Measurements from ENCODE around the gene TNFRSF19. TPM values are rescaled to one million over a fixed set of nuclear protein-coding genes. Genes with fewer than 3 reads are reported as not detected.
"Not testable (repeated sequence)": the region's sequence is repeated elsewhere in the genome, so short reads cannot be mapped to it uniquely, and the experiment has no call there.

The TNFRSF19 gene
- total and polyA plus RNA-seq, 2 of the 13 experiments (the other 11 are each of a cell fraction or from before 2014, with no cell fraction given), result 75.3 to 77.7 TPM

DNA sequence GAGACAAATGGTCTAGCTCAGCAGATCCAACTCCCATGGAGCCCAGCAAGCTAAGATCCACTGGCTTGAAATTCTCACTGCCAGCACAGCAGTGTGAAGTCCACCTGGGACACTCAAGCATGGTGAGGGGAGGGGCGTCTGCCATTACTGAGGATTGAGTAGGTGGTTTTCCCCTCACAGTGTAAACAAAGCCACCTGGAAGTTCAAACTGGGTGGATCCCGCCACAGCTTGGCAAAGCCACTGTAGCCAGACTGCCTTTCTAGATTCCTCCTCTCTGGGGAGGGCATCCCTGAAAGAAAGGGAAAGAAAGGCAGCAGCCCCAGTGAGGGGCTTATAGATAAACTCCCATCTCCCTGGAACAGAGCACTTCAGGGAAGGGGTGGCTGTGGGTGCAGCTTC lies 24.1 kb downstream of the TNFRSF19 start:
- POLR2A ChIA-PET, result interaction anchor here (1.3 to 1.4 kb wide), 3 partner anchors 15 to 60 kb away, joined by 3 to 6 read pairs (median 5); no protein-coding TSS in a partner anchor
- WGBS (ENCODE audit: low lambda C conversion rate), result 79% methylated on average over 2 of the region's 2 CpGs
- H4K20me1 ChIP-seq (ENCODE audit: insufficient read depth, low read length); BruUV-seq (replicated peaks); H3K27ac ChIP-seq (ENCODE audit: extremely low read length, insufficient read depth, low read length); H3K4me2 ChIP-seq (ENCODE audit: low read depth, low read length); H2AFZ ChIP-seq (ENCODE audit: low read length); H3K79me2 ChIP-seq (ENCODE audit: insufficient read depth, low read length); CTCF ChIA-PET (ENCODE audit: low intra/inter-chr PET ratio, low total read pairs); H3K4me3 ChIP-seq (replicated peaks in 1 of 3; ENCODE audit: insufficient read depth in 1 of 3, low read depth in 2 of 3, low read length in 3 of 3); H3K9me3 ChIP-seq (ENCODE audit: low read length); ATAC-seq; H3K27me3 ChIP-seq (ENCODE audit: control insufficient read depth in 1 of 2, insufficient read depth in 2 of 2, low read length in 2 of 2); DNase-seq (ENCODE audit: low spot score); FAIRE-seq; intact Hi-C loops (cut with micrococcal nuclease; ENCODE audit: unreplicated experiment); H3K9ac ChIP-seq (ENCODE audit: insufficient read depth, low read depth, low read length); TF ChIP-seq FOXA1, SOX6 (IDR thresholded peaks at IDR 0.05): not testable (repeated sequence)
- Histone ChIP-seq H3K4me1 (ENCODE audit: insufficient read depth, low read length) (peaks cover 42% of the 10 kb centered on the region), H3K36me3 (replicated peaks in 1 of 2; ENCODE audit: control insufficient read depth in 1 of 2, insufficient read depth in 2 of 2, low read length in 2 of 2) (peaks cover 12 to 24% of the 10 kb centered on the region in 2 experiments)
- TF ChIP-seq HOXD1 (CRISPR knock-in tag; IDR thresholded peaks at IDR 0.05) (peak; percentile 84; the same call in 1 of the 2 replicates), FOXA1 (CRISPR knock-in tag; IDR thresholded peaks at IDR 0.05) (0 out of 2 replicates have a peak, but pooled peaks have one; percentile 33), SOX6 (CRISPR knock-in tag; IDR thresholded peaks at IDR 0.05) (0 out of 2 replicates have a peak, but pooled peaks have one; percentile 14)
- TF ChIP-seq, protein P1, sequence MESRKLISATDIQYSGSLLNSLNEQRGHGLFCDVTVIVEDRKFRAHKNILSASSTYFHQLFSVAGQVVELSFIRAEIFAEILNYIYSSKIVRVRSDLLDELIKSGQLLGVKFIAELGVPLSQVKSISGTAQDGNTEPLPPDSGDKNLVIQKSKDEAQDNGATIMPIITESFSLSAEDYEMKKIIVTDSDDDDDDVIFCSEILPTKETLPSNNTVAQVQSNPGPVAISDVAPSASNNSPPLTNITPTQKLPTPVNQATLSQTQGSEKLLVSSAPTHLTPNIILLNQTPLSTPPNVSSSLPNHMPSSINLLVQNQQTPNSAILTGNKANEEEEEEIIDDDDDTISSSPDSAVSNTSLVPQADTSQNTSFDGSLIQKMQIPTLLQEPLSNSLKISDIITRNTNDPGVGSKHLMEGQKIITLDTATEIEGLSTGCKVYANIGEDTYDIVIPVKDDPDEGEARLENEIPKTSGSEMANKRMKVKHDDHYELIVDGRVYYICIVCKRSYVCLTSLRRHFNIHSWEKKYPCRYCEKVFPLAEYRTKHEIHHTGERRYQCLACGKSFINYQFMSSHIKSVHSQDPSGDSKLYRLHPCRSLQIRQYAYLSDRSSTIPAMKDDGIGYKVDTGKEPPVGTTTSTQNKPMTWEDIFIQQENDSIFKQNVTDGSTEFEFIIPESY (CRISPR knock-in tag; IDR thresholded peaks at IDR 0.05), result peak; percentile 53; the same call in 1 of the 2 replicates
- in situ Hi-C loops (cut with HindIII; ENCODE audit: extremely low pct_ligation_motif_present, low pct_unique_long_range_greater_than_20kb), result loop anchor here (25.0 kb wide), 1 partner anchor 293 kb away; the partner anchor contains the start of genes C1QTNF9B and MIPEP

DNA sequence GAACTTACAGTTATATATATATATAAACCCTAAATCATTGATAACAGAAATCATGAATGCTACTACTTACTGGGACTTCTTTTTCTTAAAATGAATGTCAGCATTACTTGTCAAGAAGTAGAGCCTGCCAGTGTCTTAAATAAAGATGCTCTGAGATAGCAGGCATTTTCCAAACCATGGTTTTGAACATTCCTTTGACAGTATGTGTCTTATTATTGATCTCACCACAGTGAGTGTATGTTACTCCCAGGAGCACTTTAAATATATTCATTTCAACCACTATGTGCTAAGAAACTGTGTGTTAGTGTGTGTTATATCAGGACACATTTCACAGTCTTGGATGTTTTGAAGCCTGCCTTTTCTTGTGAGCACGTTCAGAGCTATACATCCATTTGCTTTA lies 28.2 kb downstream of the TNFRSF19 start:
- intact Hi-C loops (cut with micrococcal nuclease; ENCODE audit: unreplicated experiment) (no loop called here), in situ Hi-C loops (cut with HindIII; ENCODE audit: extremely low pct_ligation_motif_present, low pct_unique_long_range_greater_than_20kb) (loop anchor here (25.0 kb wide), 1 partner anchor 289 kb away; the partner anchor contains the start of genes C1QTNF9B and MIPEP)
- no peaks in the 10 kb centered on the region for H4K20me1 ChIP-seq (ENCODE audit: insufficient read depth, low read length)
- TF ChIP-seq, protein P2, sequence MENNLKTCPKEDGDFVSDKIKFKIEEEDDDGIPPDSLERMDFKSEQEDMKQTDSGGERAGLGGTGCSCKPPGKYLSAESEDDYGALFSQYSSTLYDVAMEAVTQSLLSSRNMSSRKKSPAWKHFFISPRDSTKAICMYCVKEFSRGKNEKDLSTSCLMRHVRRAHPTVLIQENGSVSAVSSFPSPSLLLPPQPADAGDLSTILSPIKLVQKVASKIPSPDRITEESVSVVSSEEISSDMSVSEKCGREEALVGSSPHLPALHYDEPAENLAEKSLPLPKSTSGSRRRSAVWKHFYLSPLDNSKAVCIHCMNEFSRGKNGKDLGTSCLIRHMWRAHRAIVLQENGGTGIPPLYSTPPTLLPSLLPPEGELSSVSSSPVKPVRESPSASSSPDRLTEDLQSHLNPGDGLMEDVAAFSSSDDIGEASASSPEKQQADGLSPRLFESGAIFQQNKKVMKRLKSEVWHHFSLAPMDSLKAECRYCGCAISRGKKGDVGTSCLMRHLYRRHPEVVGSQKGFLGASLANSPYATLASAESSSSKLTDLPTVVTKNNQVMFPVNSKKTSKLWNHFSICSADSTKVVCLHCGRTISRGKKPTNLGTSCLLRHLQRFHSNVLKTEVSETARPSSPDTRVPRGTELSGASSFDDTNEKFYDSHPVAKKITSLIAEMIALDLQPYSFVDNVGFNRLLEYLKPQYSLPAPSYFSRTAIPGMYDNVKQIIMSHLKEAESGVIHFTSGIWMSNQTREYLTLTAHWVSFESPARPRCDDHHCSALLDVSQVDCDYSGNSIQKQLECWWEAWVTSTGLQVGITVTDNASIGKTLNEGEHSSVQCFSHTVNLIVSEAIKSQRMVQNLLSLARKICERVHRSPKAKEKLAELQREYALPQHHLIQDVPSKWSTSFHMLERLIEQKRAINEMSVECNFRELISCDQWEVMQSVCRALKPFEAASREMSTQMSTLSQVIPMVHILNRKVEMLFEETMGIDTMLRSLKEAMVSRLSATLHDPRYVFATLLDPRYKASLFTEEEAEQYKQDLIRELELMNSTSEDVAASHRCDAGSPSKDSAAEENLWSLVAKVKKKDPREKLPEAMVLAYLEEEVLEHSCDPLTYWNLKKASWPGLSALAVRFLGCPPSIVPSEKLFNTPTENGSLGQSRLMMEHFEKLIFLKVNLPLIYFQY (CRISPR knock-in tag; IDR thresholded peaks at IDR 0.05; ENCODE audit: borderline replicate concordance), result no peak
- TF ChIP-seq MEF2D (CRISPR knock-in tag; IDR thresholded peaks at IDR 0.05) (no peak), ETV5 (CRISPR knock-in tag; IDR thresholded peaks at IDR 0.05; ENCODE audit: borderline replicate concordance) (no peak), ZNF549 (CRISPR knock-in tag; IDR thresholded peaks at IDR 0.05) (no peak), ZNF230 (CRISPR knock-in tag; IDR thresholded peaks at IDR 0.05) (no peak)
- TF ChIP-seq, protein P3, sequence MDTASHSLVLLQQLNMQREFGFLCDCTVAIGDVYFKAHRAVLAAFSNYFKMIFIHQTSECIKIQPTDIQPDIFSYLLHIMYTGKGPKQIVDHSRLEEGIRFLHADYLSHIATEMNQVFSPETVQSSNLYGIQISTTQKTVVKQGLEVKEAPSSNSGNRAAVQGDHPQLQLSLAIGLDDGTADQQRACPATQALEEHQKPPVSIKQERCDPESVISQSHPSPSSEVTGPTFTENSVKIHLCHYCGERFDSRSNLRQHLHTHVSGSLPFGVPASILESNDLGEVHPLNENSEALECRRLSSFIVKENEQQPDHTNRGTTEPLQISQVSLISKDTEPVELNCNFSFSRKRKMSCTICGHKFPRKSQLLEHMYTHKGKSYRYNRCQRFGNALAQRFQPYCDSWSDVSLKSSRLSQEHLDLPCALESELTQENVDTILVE (CRISPR knock-in tag; IDR thresholded peaks at IDR 0.05), result no peak
- H3K4me3 ChIP-seq (replicated peaks in 1 of 3; ENCODE audit: insufficient read depth in 1 of 3, low read depth in 2 of 3, low read length in 3 of 3), result no peak overlapping the region
- FAIRE-seq (no peak), DNase-seq (ENCODE audit: low spot score) (no peak), ATAC-seq (no peak)
- CTCF ChIA-PET (ENCODE audit: low intra/inter-chr PET ratio, low total read pairs), result no interaction called here
- POLR2A ChIA-PET, result no interaction called here
- peaks cover 9 to 19% of the 10 kb centered on the region in 2 experiments for H3K36me3 ChIP-seq (replicated peaks in 1 of 2; ENCODE audit: control insufficient read depth in 1 of 2, insufficient read depth in 2 of 2, low read length in 2 of 2)
- no peaks in the 10 kb centered on the region for H3K79me2 ChIP-seq (ENCODE audit: insufficient read depth, low read length)
- peak overlapping the region; percentile 68 for H3K27ac ChIP-seq (ENCODE audit: extremely low read length, insufficient read depth, low read length)
- BruUV-seq (replicated peaks), result no TSS peak
- no peaks in the 10 kb centered on the region for H3K27me3 ChIP-seq (ENCODE audit: control insufficient read depth in 1 of 2, insufficient read depth in 2 of 2, low read length in 2 of 2)
- H3K9me3 ChIP-seq (ENCODE audit: low read length), result no peaks in the 10 kb centered on the region
- no peak overlapping the region for H2AFZ ChIP-seq (ENCODE audit: low read length)
- peaks cover 56% of the 10 kb centered on the region for H3K4me1 ChIP-seq (ENCODE audit: insufficient read depth, low read length)
- no peak overlapping the region for H3K4me2 ChIP-seq (ENCODE audit: low read depth, low read length)
- H3K9ac ChIP-seq (ENCODE audit: insufficient read depth, low read depth, low read length), result no peak overlapping the region
- 78% methylated on average over 1 of the region's 1 CpG for WGBS (ENCODE audit: low lambda C conversion rate)
